GM23248 (cell line): ENCODE data around the gene PRKAG1. TPM values are rescaled to one million over a fixed set of nuclear protein-coding genes. Genes with fewer than 3 reads are reported as not detected.

ENCODE experiments used
- DNase-seq: peaks from one replicate; pipeline ENCODE4 v3.0.0-alpha.2; 2015
- H2AFZ ChIP-seq: fragments of 200-600 bp; sonication (generic); 2 replicates; pipeline ENCODE4 v1.6.1; 2016; ENCODE audit warnings: antibody characterized with exemption
- H3F3A ChIP-seq: fragments of 200-600 bp; sonication (generic); 2 replicates; pipeline ENCODE4 v1.6.1; 2016; ENCODE audit warnings: mild to moderate bottlenecking, antibody characterized with exemption, mixed run types; ENCODE audit not compliant: insufficient read depth
- H3K27ac ChIP-seq: fragments of 200-600 bp; sonication (generic); 2 replicates; pipeline ENCODE4 v1.5.1; 2016; ENCODE audit warnings: mild to moderate bottlenecking
- H3K27me3 ChIP-seq: fragments of 200-600 bp; sonication (generic); replicated peaks from 2 replicates; pipeline ENCODE4 v1.6.1; 2016; ENCODE audit warnings: mild to moderate bottlenecking; ENCODE audit not compliant: insufficient read depth
- H3K36me3 ChIP-seq: fragments of 200-600 bp; sonication (generic); 2 replicates; pipeline ENCODE4 v1.6.1; 2016; ENCODE audit warnings: low read depth, mild to moderate bottlenecking
- H3K4me1 ChIP-seq: fragments of 200-600 bp; sonication (generic); 2 replicates; pipeline ENCODE4 v1.6.1; 2016; ENCODE audit warnings: mild to moderate bottlenecking; ENCODE audit not compliant: insufficient read depth
- H3K4me2 ChIP-seq: fragments of 200-600 bp; sonication (generic); one replicate; pipeline ENCODE4 v1.6.1; 2016; ENCODE audit warnings: mild to moderate bottlenecking; ENCODE audit not compliant: unreplicated experiment
- H3K4me3 ChIP-seq: fragments of 200-600 bp; sonication (generic); 2 replicates; pipeline ENCODE4 v1.5.1; 2016; ENCODE audit warnings: mild to moderate bottlenecking
- H3K79me2 ChIP-seq: fragments of 200-600 bp; sonication (generic); 2 replicates; pipeline ENCODE4 v1.6.1; 2016; ENCODE audit warnings: mild to moderate bottlenecking; ENCODE audit not compliant: insufficient read depth
- H3K9ac ChIP-seq: fragments of 200-600 bp; sonication (generic); 2 replicates; pipeline ENCODE4 v1.6.1; 2016; ENCODE audit warnings: mild to moderate bottlenecking
- H3K9me2 ChIP-seq: fragments of 200-600 bp; sonication (generic); 2 replicates; pipeline ENCODE4 v1.6.1; 2016; ENCODE audit warnings: mixed run types, mild to moderate bottlenecking, moderate library complexity; ENCODE audit not compliant: insufficient read depth
- H3K9me3 ChIP-seq: fragments of 200-600 bp; sonication (generic); one replicate; pipeline ENCODE4 v1.6.1; 2017; ENCODE audit warnings: low read depth
- H4K20me1 ChIP-seq: fragments of 200-600 bp; sonication (generic); 2 replicates; pipeline ENCODE4 v1.6.0; 2016; ENCODE audit not compliant: insufficient read depth
- EZH2 ChIP-seq: fragments of 200-600 bp; sonication (generic); IDR thresholded peaks from 2 replicates; pipeline ENCODE4 v1.6.1; 2018; ENCODE audit warnings: antibody characterized with exemption, mild to moderate bottlenecking; ENCODE audit not compliant: insufficient read depth, poor library complexity, severe bottlenecking
- EZH2phosphoT487 ChIP-seq: fragments of 200-600 bp; sonication (generic); IDR thresholded peaks from 2 replicates; pipeline ENCODE4 v1.6.1; 2018; ENCODE audit warnings: antibody characterized with exemption, moderate library complexity, mild to moderate bottlenecking, low read depth; ENCODE audit not compliant: insufficient read depth
- WGBS, 2 experiments: methylation state at CpG; one replicate each; pipeline ENCODE4 v1.1.6; 2015 to 2017; ENCODE audit warnings: low lambda C conversion rate in 2 of 2, low coverage in 1 of 2; ENCODE audit errors: missing lambda C conversion rate in 2 of 2; 5-methylcytosine and 5-hydroxymethylcytosine counted together
- in situ Hi-C: fragments of 300-500 bp; cut with MboI; formaldehyde crosslinking; loops from 2 replicates; pipeline ENCODE4 v1.15.0; 2020
- polyA plus RNA-seq: library from polyadenylated mRNA; unstranded; fragments of >200 nt; fragmentation: Nextera tagmentation; extraction: Ambion mirVana; gene quantifications from 2 replicates; pipeline ENCODE4 v1.2.1, GENCODE V29; 2016
- total RNA-seq: library from RNA; depleted of rRNA; stranded (reverse); fragments of >200 nt; shearing (Covaris generic); gene quantifications from 2 replicates; pipeline ENCODE4 v1.2.3, GENCODE V29; 2014

The PRKAG1 gene
- total and polyA plus RNA-seq, 2 experiments from 2014 or later, result 62.5 to 91.3 TPM

GRCh38 chr12:49046129-49046895, 27.7 kb upstream of the PRKAG1 start:
- Histone ChIP-seq H3K27ac (no peak overlapping the region), H3K9ac (no peak overlapping the region), H3F3A (no peaks in the 10 kb centered on the region), H3K9me3 (no peaks in the 10 kb centered on the region), H2AFZ (no peak overlapping the region), H3K4me2 (no peak overlapping the region), H3K79me2 (peaks cover 46% of the 10 kb centered on the region), H3K9me2 (no peaks in the 10 kb centered on the region), H3K4me3 (no peak overlapping the region), H3K27me3 (no peaks in the 10 kb centered on the region), H3K36me3 (peaks cover 58% of the 10 kb centered on the region), H4K20me1 (no peaks in the 10 kb centered on the region), H3K4me1 (peaks cover 3% of the 10 kb centered on the region; the same call in 1 of the 2 replicates)
- in situ Hi-C loops, result no loop called here
- TF ChIP-seq EZH2phosphoT487, result no peak
- TF ChIP-seq EZH2, result no peak
- WGBS, 2 experiments, result 90 to 92% methylated on average over 12 of the region's 12 CpGs
- no peak for DNase-seq

- no peaks in the 10 kb centered on the region for H3K9me3 ChIP-seq
- peaks cover 1% of the 10 kb centered on the region; the same call in 1 of the 2 replicates for H3K4me1 ChIP-seq
- H3F3A ChIP-seq, result no peaks in the 10 kb centered on the region
- H3K4me3 ChIP-seq, result no peak overlapping the region
- H3K27ac ChIP-seq, result no peak overlapping the region
- in situ Hi-C loops, result no loop called here
- TF ChIP-seq EZH2phosphoT487, result no peak
- no peak for TF ChIP-seq EZH2
- no peak overlapping the region for H3K4me2 ChIP-seq
- peaks cover 31% of the 10 kb centered on the region for H3K79me2 ChIP-seq
- H3K9me2 ChIP-seq, result no peaks in the 10 kb centered on the region
- no peak for DNase-seq
- H4K20me1 ChIP-seq, result no peaks in the 10 kb centered on the region
- H3K36me3 ChIP-seq, result peaks cover 48% of the 10 kb centered on the region
- no peak overlapping the region for H2AFZ ChIP-seq
- H3K27me3 ChIP-seq, result no peaks in the 10 kb centered on the region
- 94 to 95% methylated on average over 12 of the region's 12 CpGs for WGBS, 2 experiments
- no peak overlapping the region for H3K9ac ChIP-seq
Measured at GRCh38 chr12:49044660-49045059, 26.1 kb upstream of the PRKAG1 start.

- DNase-seq, result peak; percentile 67
- H3K27me3 ChIP-seq, result no peaks in the 10 kb centered on the region
- no peaks in the 10 kb centered on the region for H3K9me2 ChIP-seq
- H2AFZ ChIP-seq, result no peak overlapping the region
- no peaks in the 10 kb centered on the region for H4K20me1 ChIP-seq
- H3K4me1 ChIP-seq, result no peaks in the 10 kb centered on the region
- WGBS, 2 experiments, result 61 to 65% methylated on average over 11 of the region's 11 CpGs
- H3K4me2 ChIP-seq, result no peak overlapping the region
- no peaks in the 10 kb centered on the region for H3F3A ChIP-seq
- in situ Hi-C loops, result no loop called here
- TF ChIP-seq EZH2phosphoT487, result no peak
- no peak for TF ChIP-seq EZH2
- no peak overlapping the region for H3K27ac ChIP-seq
- H3K9ac ChIP-seq, result no peak overlapping the region
- H3K4me3 ChIP-seq, result no peak overlapping the region
- H3K36me3 ChIP-seq, result peaks cover 40% of the 10 kb centered on the region
- H3K9me3 ChIP-seq, result no peaks in the 10 kb centered on the region
- H3K79me2 ChIP-seq, result peaks cover 23% of the 10 kb centered on the region
Measured at GRCh38 chr12:49043856-49044258, 25.3 kb upstream of the PRKAG1 start.

DNA sequence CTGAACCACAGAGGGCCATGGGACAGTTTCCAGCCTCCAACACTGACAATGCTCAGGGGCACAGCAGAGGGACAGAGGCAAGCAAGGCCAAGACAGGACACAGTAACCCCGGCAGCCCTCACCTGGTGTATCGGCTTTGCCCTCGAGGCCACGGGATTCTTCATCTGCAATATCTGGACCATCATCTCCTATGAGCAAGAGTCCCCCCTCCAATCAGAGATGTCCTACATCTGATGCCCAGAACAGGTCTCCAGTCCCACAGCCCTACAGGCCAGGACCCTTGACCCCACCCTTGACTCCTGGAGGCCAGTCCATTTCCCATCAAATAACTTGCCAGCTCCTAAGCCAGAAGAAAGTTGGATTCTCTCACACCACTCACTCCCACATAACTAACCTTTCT, 24.7 kb upstream of the PRKAG1 start:
- no peak for DNase-seq
- TF ChIP-seq EZH2 (no peak), EZH2phosphoT487 (no peak)
- Histone ChIP-seq H3K4me2 (no peak overlapping the region), H3K36me3 (peaks cover 34% of the 10 kb centered on the region), H3K79me2 (peaks cover 20% of the 10 kb centered on the region), H3F3A (no peaks in the 10 kb centered on the region), H3K27ac (no peak overlapping the region), H3K9ac (no peak overlapping the region), H4K20me1 (no peaks in the 10 kb centered on the region), H3K9me3 (no peaks in the 10 kb centered on the region), H3K27me3 (no peaks in the 10 kb centered on the region), H3K4me1 (no peaks in the 10 kb centered on the region), H3K4me3 (no peak overlapping the region), H3K9me2 (no peaks in the 10 kb centered on the region), H2AFZ (no peak overlapping the region)
- in situ Hi-C loops, result no loop called here
- whole genome bisulfite sequencing, 2 experiments, result 96 to 98% methylated on average over 4 of the region's 4 CpGs
